OCI-M1 (cell line): ENCODE results near the gene ATF6.
"Not testable (repeated sequence)": the region's sequence is repeated elsewhere in the genome, so short reads cannot be mapped to it uniquely, and the experiment has no call there.

Experiments used
- DNase-seq: peaks from one replicate; lab custom pipeline; 2025; lab: John Stamatoyannopoulos, UW

Gene ATF6

GRCh38 chr1:161766102-161766981, at the start of gene ATF6:
Gene ATF6 (plus strand): TSS chr1:161766320. CDS start chr1:161766361, 41 bp downstream.
- peak; percentile 97 for DNase-seq

- DNase-seq: peak; percentile 39
Observed at GRCh38 chr1:161718559-161719324, 47.4 kb upstream of the ATF6 start.

GRCh38 chr1:161719325-161719611, 46.9 kb upstream of the ATF6 start:
- DNase-seq: no peak

- no peak for DNase-seq
Observed at GRCh38 chr1:161720422-161720821, 45.7 kb upstream of the ATF6 start.

- DNase-seq: peak; percentile 25
Observed at GRCh38 chr1:161720956-161721737, 45.0 kb upstream of the ATF6 start, which contains the start of gene FCRLB. Gene FCRLB (plus strand): TSS chr1:161721544. CDS start chr1:161722673, 1,129 bp downstream.

GRCh38 chr1:161721738-161722343, 44.3 kb upstream of the ATF6 start:
- DNase-seq: peak; percentile 91

GRCh38 chr1:161722406-161722805, 43.7 kb upstream of the ATF6 start:
- DNase-seq: no peak

GRCh38 chr1:161723459-161724141, 42.5 kb upstream of the ATF6 start:
- no peak for DNase-seq

- not testable (repeated sequence) for DNase-seq
Observed at GRCh38 chr1:161725258-161725907, 40.7 kb upstream of the ATF6 start.

GRCh38 chr1:161725908-161726472, 40.1 kb upstream of the ATF6 start:
- DNase-seq: peak; percentile 86

- DNase-seq: peak; percentile 94
Observed at GRCh38 chr1:161726473-161727255, 39.5 kb upstream of the ATF6 start.

GRCh38 chr1:161727256-161727924, 38.7 kb upstream of the ATF6 start:
- peak; percentile 78 for DNase-seq

GRCh38 chr1:161728376-161729226, 37.5 kb upstream of the ATF6 start:
- DNase-seq: no peak

GRCh38 chr1:161730050-161730564, 36.0 kb upstream of the ATF6 start:
- DNase-seq: no peak

- no peak for DNase-seq
Observed at GRCh38 chr1:161731241-161731640, 34.9 kb upstream of the ATF6 start.

GRCh38 chr1:161731981-161732718, 34.0 kb upstream of the ATF6 start:
- DNase-seq: no peak

GRCh38 chr1:161733526-161733925, 32.6 kb upstream of the ATF6 start:
- peak; percentile 35 for DNase-seq
